Hepatocyte (in vitro differentiated cells): ENCODE measurements around the gene MEIS2. TPM values are rescaled to one million over a fixed set of nuclear protein-coding genes. Genes with fewer than 3 reads are reported as not detected.

Experiments
- DNase-seq: peaks from one replicate; pipeline ENCODE4 v3.0.0-alpha.2; 2016; ENCODE audit warnings: low spot score
- H2AFZ ChIP-seq: fragments of 200-600 bp; sonication (generic); 2 replicates; pipeline ENCODE4 v1.6.0; 2016; ENCODE audit warnings: antibody characterized with exemption, mild to moderate bottlenecking
- H3K27ac ChIP-seq: fragments of 200-600 bp; sonication (generic); 2 replicates; pipeline ENCODE4 v1.5.1; 2016; ENCODE audit warnings: mild to moderate bottlenecking
- H3K27me3 ChIP-seq: fragments of 200-600 bp; sonication (generic); 2 replicates; pipeline ENCODE4 v1.6.1; 2016
- H3K36me3 ChIP-seq: fragments of 200-600 bp; sonication (generic); replicated peaks from 2 replicates; pipeline ENCODE4 v1.5.1; 2016; ENCODE audit warnings: low read depth; ENCODE audit not compliant: insufficient read depth
- H3K4me1 ChIP-seq: fragments of 200-600 bp; sonication (generic); 2 replicates; pipeline ENCODE4 v1.5.1; 2016; ENCODE audit warnings: mild to moderate bottlenecking, moderate library complexity; ENCODE audit not compliant: insufficient read depth
- H3K4me2 ChIP-seq: fragments of 200-600 bp; sonication (generic); 2 replicates; pipeline ENCODE4 v1.6.0; 2016
- H3K4me3 ChIP-seq: fragments of 200-600 bp; sonication (generic); 2 replicates; pipeline ENCODE4 v1.5.1; 2016; ENCODE audit warnings: mild to moderate bottlenecking
- H3K79me2 ChIP-seq: fragments of 200-600 bp; sonication (generic); 2 replicates; pipeline ENCODE4 v1.6.0; 2017; ENCODE audit warnings: mild to moderate bottlenecking
- H3K9me2 ChIP-seq: fragments of 200-600 bp; sonication (generic); replicated peaks from 2 replicates; pipeline ENCODE4 v1.6.0; 2017; ENCODE audit warnings: mild to moderate bottlenecking; ENCODE audit not compliant: insufficient read depth
- H3K9me3 ChIP-seq: fragments of 200-600 bp; sonication (generic); 2 replicates; pipeline ENCODE4 v1.5.1; 2016; ENCODE audit warnings: low read depth, mild to moderate bottlenecking
- H4K20me1 ChIP-seq: fragments of 200-600 bp; sonication (generic); 2 replicates; pipeline ENCODE4 v1.6.0; 2016; ENCODE audit warnings: mild to moderate bottlenecking; ENCODE audit not compliant: insufficient read depth, poor library complexity, severe bottlenecking
- EZH2 ChIP-seq: fragments of 200-600 bp; sonication (generic); IDR thresholded peaks from 2 replicates; pipeline ENCODE4 v1.6.1; 2016; ENCODE audit warnings: antibody characterized with exemption, mild to moderate bottlenecking, borderline replicate concordance
- EZH2phosphoT487 ChIP-seq: fragments of 200-600 bp; sonication (generic); IDR thresholded peaks from one replicate; pipeline ENCODE4 v1.6.1; 2018; ENCODE audit warnings: antibody characterized with exemption, mild to moderate bottlenecking, low read depth, moderate library complexity; ENCODE audit not compliant: unreplicated experiment, severe bottlenecking
- WGBS: methylation state at CpG from one replicate; pipeline ENCODE4 v1.1.6; 2016; ENCODE audit warnings: low lambda C conversion rate; ENCODE audit errors: missing lambda C conversion rate; 5-methylcytosine and 5-hydroxymethylcytosine counted together
- polyA plus RNA-seq: library from polyadenylated mRNA; unstranded; fragments of >200 nt; fragmentation: Nextera tagmentation; extraction: Ambion mirVana; gene quantifications from 2 replicates; pipeline ENCODE4 v1.2.1, GENCODE V29; 2016
- total RNA-seq: library from RNA; depleted of rRNA; stranded (reverse); fragments of >200 nt; gene quantifications from 2 replicates; pipeline ENCODE4 v1.2.3, GENCODE V29; 2014
- TF ChIP-seq, protein P1 (sequence below): fragments of 200-600 bp; sonication (generic); IDR thresholded peaks from 2 replicates; pipeline ENCODE4 v1.5.1; 2016; ENCODE audit warnings: antibody characterized with exemption, mild to moderate bottlenecking; ENCODE audit not compliant: poor library complexity

Gene MEIS2
- total and polyA plus RNA-seq, 2 experiments from 2014 or later, result 20.6 to 33.5 TPM

DNA sequence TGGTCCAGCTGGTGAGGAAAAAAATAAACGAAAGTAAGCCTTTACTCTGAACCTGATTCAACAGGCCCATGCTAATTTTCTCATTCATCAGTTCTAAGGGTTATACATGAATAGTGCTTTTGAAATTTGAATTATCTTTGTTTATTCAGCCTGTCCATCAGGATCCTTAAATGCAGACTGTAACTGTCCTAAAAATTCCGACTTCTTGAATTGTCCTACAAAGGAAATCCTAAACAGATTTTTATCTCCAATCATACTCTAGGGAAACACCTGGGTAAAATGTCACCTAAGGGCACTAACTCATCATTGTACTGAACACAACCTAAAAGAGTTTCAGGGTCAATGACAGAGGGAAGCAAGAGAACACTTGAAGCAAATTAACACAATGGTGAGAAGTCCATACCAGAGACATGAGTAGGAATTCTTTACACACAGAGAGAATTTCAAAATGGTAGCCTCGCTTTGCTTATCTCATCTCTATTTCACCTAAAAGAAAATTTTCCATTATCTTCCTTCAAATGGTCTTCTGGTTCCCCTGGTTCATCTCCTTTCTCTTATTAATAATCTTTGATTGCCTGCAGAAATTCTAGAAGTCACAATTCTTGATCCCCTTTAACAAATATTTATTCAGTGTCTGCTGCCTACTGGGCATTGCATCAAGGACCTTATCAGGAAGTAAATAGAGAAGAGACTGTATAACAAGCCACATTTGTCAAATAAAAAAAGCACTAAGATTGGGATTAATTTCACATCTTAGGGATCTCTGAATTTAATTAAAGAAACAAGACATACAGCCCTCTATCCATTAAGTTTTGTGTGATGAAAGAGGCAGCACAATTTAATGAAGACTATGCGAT lies 182.7 kb downstream of the MEIS2 start:
- H2AFZ ChIP-seq, result no peak overlapping the region
- no peaks in the 10 kb centered on the region for H3K9me3 ChIP-seq
- no peaks in the 10 kb centered on the region for H3K27me3 ChIP-seq
- H3K4me3 ChIP-seq, result no peak overlapping the region
- H3K27ac ChIP-seq, result no peak overlapping the region
- H3K36me3 ChIP-seq, result no peaks in the 10 kb centered on the region
- H4K20me1 ChIP-seq, result no peaks in the 10 kb centered on the region
- H3K79me2 ChIP-seq, result peaks cover 11% of the 10 kb centered on the region
- WGBS, result 86% methylated on average over 4 of the region's 4 CpGs
- DNase-seq, result no peak
- TF ChIP-seq, protein P1, sequence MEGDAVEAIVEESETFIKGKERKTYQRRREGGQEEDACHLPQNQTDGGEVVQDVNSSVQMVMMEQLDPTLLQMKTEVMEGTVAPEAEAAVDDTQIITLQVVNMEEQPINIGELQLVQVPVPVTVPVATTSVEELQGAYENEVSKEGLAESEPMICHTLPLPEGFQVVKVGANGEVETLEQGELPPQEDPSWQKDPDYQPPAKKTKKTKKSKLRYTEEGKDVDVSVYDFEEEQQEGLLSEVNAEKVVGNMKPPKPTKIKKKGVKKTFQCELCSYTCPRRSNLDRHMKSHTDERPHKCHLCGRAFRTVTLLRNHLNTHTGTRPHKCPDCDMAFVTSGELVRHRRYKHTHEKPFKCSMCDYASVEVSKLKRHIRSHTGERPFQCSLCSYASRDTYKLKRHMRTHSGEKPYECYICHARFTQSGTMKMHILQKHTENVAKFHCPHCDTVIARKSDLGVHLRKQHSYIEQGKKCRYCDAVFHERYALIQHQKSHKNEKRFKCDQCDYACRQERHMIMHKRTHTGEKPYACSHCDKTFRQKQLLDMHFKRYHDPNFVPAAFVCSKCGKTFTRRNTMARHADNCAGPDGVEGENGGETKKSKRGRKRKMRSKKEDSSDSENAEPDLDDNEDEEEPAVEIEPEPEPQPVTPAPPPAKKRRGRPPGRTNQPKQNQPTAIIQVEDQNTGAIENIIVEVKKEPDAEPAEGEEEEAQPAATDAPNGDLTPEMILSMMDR, result no peak
- TF ChIP-seq EZH2, result no peak
- TF ChIP-seq EZH2phosphoT487, result no peak
- no peaks in the 10 kb centered on the region for H3K9me2 ChIP-seq
- H3K4me1 ChIP-seq, result peaks cover under 1% of the 10 kb centered on the region
- H3K4me2 ChIP-seq, result no peak overlapping the region

DNA sequence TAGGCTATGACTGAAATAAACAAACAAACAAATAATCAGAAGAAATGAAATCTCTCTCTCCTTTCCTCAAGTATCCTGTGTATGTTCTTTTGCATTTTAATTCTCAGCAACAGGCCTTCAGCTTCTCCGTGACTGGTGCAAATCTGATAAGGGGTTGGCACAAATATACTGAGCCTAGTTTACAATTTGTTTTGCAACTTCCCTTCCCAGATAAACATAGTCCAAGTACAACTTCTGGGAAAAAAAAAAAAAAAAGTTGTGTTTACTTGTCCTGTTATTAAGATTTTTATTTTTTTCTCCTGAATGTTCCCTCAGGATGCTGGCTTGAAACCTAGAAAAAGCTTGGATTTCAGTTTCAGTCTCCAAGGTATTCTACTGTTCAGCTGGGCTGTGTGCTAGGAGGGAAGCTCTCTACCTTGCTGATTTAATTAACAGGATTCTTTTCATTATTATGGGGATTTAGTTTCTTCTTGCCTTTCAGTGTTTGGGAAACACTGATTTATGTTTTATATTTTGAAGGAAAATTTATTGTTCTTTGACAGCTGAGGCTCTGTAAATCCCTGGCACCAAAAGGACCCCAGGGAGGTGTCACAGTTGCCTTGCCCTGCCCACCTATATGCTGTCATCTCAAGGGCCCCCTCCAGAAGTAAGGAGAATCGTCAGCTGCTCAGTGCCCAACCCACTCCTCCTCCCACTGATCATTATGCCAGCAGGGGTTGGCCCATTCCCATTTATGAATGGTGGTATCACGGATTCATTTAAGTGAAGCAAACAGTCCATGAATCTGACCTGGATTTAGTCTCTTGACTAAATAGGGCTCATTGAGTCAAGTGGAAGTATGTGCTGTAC lies 185.2 kb downstream of the MEIS2 start:
- peak overlapping the region; percentile 41 for H3K27ac ChIP-seq

DNA sequence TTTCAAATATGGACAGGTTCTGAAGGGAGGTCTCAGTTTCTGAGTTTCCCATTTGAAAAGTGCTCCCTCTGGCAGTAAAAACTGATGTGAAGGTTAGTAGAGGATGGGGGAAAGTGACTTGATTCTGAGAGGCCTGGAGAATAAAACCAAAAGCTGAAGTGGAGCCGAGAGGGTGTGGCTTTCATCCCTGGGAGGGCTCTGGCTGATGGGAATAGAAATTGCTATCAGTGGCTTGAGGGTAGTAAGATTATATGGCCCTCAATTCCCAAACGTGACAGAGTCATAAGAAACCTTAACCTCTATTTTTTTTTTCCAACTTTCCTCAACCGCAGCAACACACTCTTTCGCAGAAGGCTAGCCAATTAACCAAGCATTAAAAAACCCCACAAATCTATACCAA lies 185.9 kb downstream of the MEIS2 start:
- Histone ChIP-seq H3K9me3 (no peaks in the 10 kb centered on the region), H3K4me3 (no peak overlapping the region), H3K4me1 (peaks cover 11% of the 10 kb centered on the region), H3K9me2 (no peaks in the 10 kb centered on the region), H4K20me1 (no peaks in the 10 kb centered on the region), H2AFZ (no peak overlapping the region), H3K4me2 (no peak overlapping the region), H3K36me3 (no peaks in the 10 kb centered on the region), H3K27me3 (no peaks in the 10 kb centered on the region), H3K79me2 (peaks cover 10% of the 10 kb centered on the region), H3K27ac (peak overlapping the region; percentile 41)
- no peak for DNase-seq
- no peak for TF ChIP-seq EZH2phosphoT487
- TF ChIP-seq, protein P1, result no peak
- TF ChIP-seq EZH2, result no peak
- 48% methylated on average over 4 of the region's 4 CpGs for WGBS

More for the DNA sequence above, 185.2 kb downstream of the MEIS2 start:
- no peaks in the 10 kb centered on the region for H3K9me3 ChIP-seq
- H3K36me3 ChIP-seq, result no peaks in the 10 kb centered on the region
- no peaks in the 10 kb centered on the region for H3K9me2 ChIP-seq
- H2AFZ ChIP-seq, result no peak overlapping the region
- H3K4me1 ChIP-seq, result peaks cover 11% of the 10 kb centered on the region
- H3K79me2 ChIP-seq, result peaks cover 16% of the 10 kb centered on the region
- WGBS, result 74% methylated on average over 3 of the region's 3 CpGs
- H3K27me3 ChIP-seq, result no peaks in the 10 kb centered on the region
- DNase-seq, result peak; percentile 18
- no peaks in the 10 kb centered on the region for H4K20me1 ChIP-seq
- H3K4me2 ChIP-seq, result peak overlapping the region; percentile 11
- no peak overlapping the region for H3K4me3 ChIP-seq
- no peak for TF ChIP-seq EZH2phosphoT487
- TF ChIP-seq, protein P1, result no peak
- no peak for TF ChIP-seq EZH2
